OCI-LY1 (cell line): Measurements from ENCODE around the gene ITPRID1.
"Not testable (repeated sequence)": the region's sequence is repeated elsewhere in the genome, so short reads cannot be mapped to it uniquely, and the experiment has no call there.

Experiments
- H2AFZ ChIP-seq: fragments of 200-600 bp; sonication (generic), shearing (Covaris generic); 2 replicates; pipeline ENCODE4 v1.6.0; 2014; ENCODE audit warnings: antibody characterized with exemption, mild to moderate bottlenecking, low read length
- H3F3A ChIP-seq: fragments of 200-600 bp; sonication (generic), shearing (Covaris generic); 2 replicates; pipeline ENCODE4 v1.6.0; 2014; ENCODE audit warnings: mild to moderate bottlenecking, antibody characterized with exemption, low read length, moderate library complexity; ENCODE audit not compliant: insufficient read depth
- H3K27ac ChIP-seq: fragments of 200-600 bp; sonication (generic); 2 replicates; pipeline ENCODE4 v1.5.1; 2014; ENCODE audit warnings: low read length, mixed run types, mild to moderate bottlenecking, low read depth; ENCODE audit not compliant: poor library complexity, severe bottlenecking
- H3K27me3 ChIP-seq: fragments of 200-600 bp; sonication (generic); 2 replicates; pipeline ENCODE4 v1.6.0; 2014; ENCODE audit warnings: antibody characterized with exemption, mild to moderate bottlenecking, low read length, moderate library complexity; ENCODE audit not compliant: insufficient read depth
- H3K36me3 ChIP-seq: fragments of 200-600 bp; sonication (generic); 2 replicates; pipeline ENCODE4 v1.6.1; 2014; ENCODE audit warnings: mild to moderate bottlenecking, antibody characterized with exemption, low read length, moderate library complexity, mixed read lengths; ENCODE audit not compliant: insufficient read depth
- H3K4me1 ChIP-seq: fragments of 200-600 bp; sonication (generic); 2 replicates; pipeline ENCODE4 v1.5.1; 2014; ENCODE audit warnings: mild to moderate bottlenecking, low read length, moderate library complexity; ENCODE audit not compliant: insufficient read depth, severe bottlenecking
- H3K4me2 ChIP-seq: fragments of 200-600 bp; sonication (generic), shearing (Covaris generic); 2 replicates; pipeline ENCODE4 v1.6.1; 2014; ENCODE audit warnings: low read length
- H3K4me3 ChIP-seq: fragments of 200-600 bp; sonication (generic); 2 replicates; pipeline ENCODE4 v1.5.1; 2014; ENCODE audit warnings: low read length, low read depth, mild to moderate bottlenecking, mixed read lengths; ENCODE audit not compliant: poor library complexity, severe bottlenecking
- H3K79me2 ChIP-seq: fragments of 200-600 bp; shearing (Covaris generic); 2 replicates; pipeline ENCODE4 v1.6.1; 2016; ENCODE audit warnings: mixed run types, low read length, mixed read lengths; ENCODE audit not compliant: insufficient read depth
- H3K9ac ChIP-seq: fragments of 200-600 bp; sonication (generic), shearing (Covaris generic); 2 replicates; pipeline ENCODE4 v1.6.1; 2014; ENCODE audit warnings: mild to moderate bottlenecking, low read length, mixed read lengths
- H3K9me2 ChIP-seq: fragments of 200-600 bp; sonication (generic), shearing (Covaris generic); 2 replicates; pipeline ENCODE4 v1.6.1; 2014; ENCODE audit warnings: low read depth, mild to moderate bottlenecking, low read length, mixed read lengths
- H3K9me3 ChIP-seq: fragments of 200-600 bp; shearing (Covaris generic); 2 replicates; pipeline ENCODE4 v1.6.1; 2014; ENCODE audit warnings: low read length, mixed read lengths
- H4K20me1 ChIP-seq: fragments of 200-600 bp; sonication (generic), shearing (Covaris generic); 2 replicates; pipeline ENCODE4 v1.6.0; 2016; ENCODE audit warnings: mild to moderate bottlenecking, low read length; ENCODE audit not compliant: insufficient read depth
- EZH2 ChIP-seq: fragments of 200-600 bp; sonication (generic), shearing (Covaris generic); IDR thresholded peaks from 2 replicates; pipeline ENCODE4 v1.8.0; 2017; ENCODE audit warnings: borderline replicate concordance, mixed run types, mild to moderate bottlenecking, antibody characterized with exemption, low read length, moderate library complexity, mixed read lengths
- TF ChIP-seq, protein P1 (sequence below): fragments of 200-600 bp; sonication (generic), shearing (Covaris generic); IDR thresholded peaks from 2 replicates; pipeline ENCODE4 v1.5.1; 2017; ENCODE audit warnings: mild to moderate bottlenecking, antibody characterized with exemption, low read length, moderate library complexity, mixed read lengths

The ITPRID1 gene

DNA sequence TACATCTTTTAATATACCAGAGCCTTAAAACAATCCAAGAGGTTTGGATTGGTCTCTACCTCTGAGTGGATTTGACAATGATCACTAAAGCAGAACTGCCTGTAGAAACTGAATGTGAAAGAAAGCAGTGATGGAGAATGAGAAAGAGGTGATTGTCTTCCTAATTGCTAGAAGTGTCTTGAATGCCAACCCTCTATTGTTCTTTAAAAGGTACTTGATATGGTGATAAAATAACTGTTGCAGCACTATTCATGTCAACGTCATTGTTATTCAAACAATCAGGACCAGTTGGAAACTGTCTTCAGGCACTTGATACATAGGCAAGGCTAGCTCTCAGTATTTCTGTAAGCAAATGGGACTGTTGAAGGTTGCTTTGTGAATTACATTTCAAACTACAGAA is 47.9 kb upstream of the ITPRID1 start:
- no peaks in the 10 kb centered on the region for H3K9me3 ChIP-seq
- no peak overlapping the region for H3K9ac ChIP-seq
- H3K4me3 ChIP-seq: no peak overlapping the region
- no peak overlapping the region for H3K27ac ChIP-seq
- H3K27me3 ChIP-seq: no peaks in the 10 kb centered on the region
- H3F3A ChIP-seq: no peaks in the 10 kb centered on the region
- no peak overlapping the region for H3K4me2 ChIP-seq
- no peak overlapping the region for H2AFZ ChIP-seq
- no peaks in the 10 kb centered on the region for H4K20me1 ChIP-seq
- H3K9me2 ChIP-seq: no peaks in the 10 kb centered on the region
- no peaks in the 10 kb centered on the region for H3K4me1 ChIP-seq
- TF ChIP-seq, protein P1, sequence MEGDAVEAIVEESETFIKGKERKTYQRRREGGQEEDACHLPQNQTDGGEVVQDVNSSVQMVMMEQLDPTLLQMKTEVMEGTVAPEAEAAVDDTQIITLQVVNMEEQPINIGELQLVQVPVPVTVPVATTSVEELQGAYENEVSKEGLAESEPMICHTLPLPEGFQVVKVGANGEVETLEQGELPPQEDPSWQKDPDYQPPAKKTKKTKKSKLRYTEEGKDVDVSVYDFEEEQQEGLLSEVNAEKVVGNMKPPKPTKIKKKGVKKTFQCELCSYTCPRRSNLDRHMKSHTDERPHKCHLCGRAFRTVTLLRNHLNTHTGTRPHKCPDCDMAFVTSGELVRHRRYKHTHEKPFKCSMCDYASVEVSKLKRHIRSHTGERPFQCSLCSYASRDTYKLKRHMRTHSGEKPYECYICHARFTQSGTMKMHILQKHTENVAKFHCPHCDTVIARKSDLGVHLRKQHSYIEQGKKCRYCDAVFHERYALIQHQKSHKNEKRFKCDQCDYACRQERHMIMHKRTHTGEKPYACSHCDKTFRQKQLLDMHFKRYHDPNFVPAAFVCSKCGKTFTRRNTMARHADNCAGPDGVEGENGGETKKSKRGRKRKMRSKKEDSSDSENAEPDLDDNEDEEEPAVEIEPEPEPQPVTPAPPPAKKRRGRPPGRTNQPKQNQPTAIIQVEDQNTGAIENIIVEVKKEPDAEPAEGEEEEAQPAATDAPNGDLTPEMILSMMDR: no peak
- TF ChIP-seq EZH2: no peak
- no peaks in the 10 kb centered on the region for H3K79me2 ChIP-seq
- no peaks in the 10 kb centered on the region for H3K36me3 ChIP-seq

DNA sequence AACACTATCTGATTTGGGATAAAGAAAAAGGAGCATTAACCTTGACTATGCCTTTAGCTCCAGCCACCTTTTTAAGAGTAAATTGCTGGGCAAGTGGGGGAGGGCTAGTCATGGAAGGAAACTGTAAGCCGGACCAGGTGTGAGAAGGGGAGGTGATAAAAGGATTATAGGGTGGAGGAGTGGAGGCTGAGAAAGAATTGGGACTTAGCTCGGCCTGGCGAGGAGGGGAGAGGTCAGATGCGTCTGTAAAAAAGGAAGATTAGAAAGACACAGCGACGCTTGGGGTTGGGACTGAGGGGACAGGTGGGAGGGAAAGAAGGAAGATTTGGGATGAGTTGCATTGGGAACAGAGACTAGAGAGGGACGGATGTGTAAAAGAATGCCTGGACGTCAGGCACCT is 43.0 kb upstream of the ITPRID1 start:
- not testable (repeated sequence) for H3K36me3 ChIP-seq, H3K27me3 ChIP-seq, H3F3A ChIP-seq, H3K4me1 ChIP-seq, H3K27ac ChIP-seq, H3K79me2 ChIP-seq, H3K9me2 ChIP-seq, H4K20me1 ChIP-seq, H2AFZ ChIP-seq, H3K9me3 ChIP-seq, H3K4me2 ChIP-seq, H3K9ac ChIP-seq, H3K4me3 ChIP-seq

DNA sequence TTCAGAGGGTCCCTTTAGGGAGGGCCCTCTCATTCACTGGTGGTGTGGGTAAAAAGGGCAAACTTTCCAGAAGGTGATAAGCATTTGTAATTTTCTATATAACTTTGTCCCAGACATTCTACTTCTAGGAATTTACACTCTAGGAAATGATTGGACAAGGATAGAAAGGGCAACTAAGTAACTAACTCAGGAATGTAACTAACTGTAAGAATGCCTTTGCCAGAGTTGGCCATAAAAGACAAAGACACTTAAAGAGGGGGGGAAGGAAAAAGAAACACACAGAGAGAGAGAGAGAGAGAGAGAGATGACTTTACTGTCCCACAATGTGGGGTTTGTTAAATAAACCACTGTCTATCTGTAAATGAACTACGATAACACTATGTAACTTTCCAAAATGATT is 38.5 kb upstream of the ITPRID1 start:
- Histone ChIP-seq H3K9me3 (no peaks in the 10 kb centered on the region), H3K27me3 (no peaks in the 10 kb centered on the region), H3K9ac (no peak overlapping the region), H3K79me2 (no peaks in the 10 kb centered on the region), H2AFZ (no peak overlapping the region), H3K4me1 (no peaks in the 10 kb centered on the region), H3F3A (no peaks in the 10 kb centered on the region), H3K36me3 (no peaks in the 10 kb centered on the region), H3K9me2 (no peaks in the 10 kb centered on the region), H3K27ac (no peak overlapping the region), H4K20me1 (no peaks in the 10 kb centered on the region; the same call in 1 of the 2 replicates), H3K4me2 (no peak overlapping the region), H3K4me3 (no peak overlapping the region)
- no peak for TF ChIP-seq EZH2
- TF ChIP-seq, protein P1: no peak

DNA sequence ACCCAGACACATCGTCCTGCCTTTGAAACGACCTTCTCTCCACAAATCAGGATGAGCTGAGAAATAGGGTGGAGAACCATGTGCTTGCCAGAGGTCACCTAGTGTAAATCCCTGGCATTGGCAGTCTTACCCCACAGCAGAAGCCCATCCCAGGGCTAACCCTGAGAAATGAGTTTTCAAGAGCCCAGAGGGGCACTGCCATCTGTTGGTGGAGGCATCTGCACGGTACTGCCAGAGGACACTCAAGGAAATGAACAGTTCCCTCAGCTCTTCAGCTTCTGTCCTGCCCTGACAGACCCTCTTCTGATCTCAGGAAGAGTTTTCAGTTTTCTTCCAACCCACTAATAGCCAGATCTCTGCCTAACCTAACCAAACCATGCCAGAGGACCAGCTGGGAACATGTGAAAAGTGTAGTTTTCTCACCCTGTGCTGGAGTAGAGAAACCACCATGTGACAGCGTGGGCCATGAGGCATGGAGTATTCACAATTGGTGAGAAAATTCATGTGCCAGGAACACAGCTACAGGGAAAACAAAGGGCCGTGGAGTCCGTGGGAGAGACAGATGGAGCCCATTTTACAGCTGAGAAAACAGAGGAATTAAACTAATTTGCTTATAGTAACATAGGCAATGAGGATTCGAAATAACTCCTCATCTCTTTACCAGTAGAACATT is 37.7 kb upstream of the ITPRID1 start:
- Histone ChIP-seq H3K4me1 (no peaks in the 10 kb centered on the region), H3K79me2 (no peaks in the 10 kb centered on the region), H3F3A (no peaks in the 10 kb centered on the region), H3K9me2 (no peaks in the 10 kb centered on the region), H3K36me3 (no peaks in the 10 kb centered on the region), H3K4me3 (no peak overlapping the region), H3K27me3 (no peaks in the 10 kb centered on the region), H4K20me1 (no peaks in the 10 kb centered on the region; the same call in 1 of the 2 replicates), H2AFZ (no peak overlapping the region), H3K9me3 (no peaks in the 10 kb centered on the region), H3K9ac (no peak overlapping the region), H3K27ac (no peak overlapping the region), H3K4me2 (no peak overlapping the region)
- TF ChIP-seq EZH2: no peak
- TF ChIP-seq, protein P1: peak; percentile 28; the same call in 1 of the 2 replicates
